HG02885 (cell line): ENCODE measurements around the gene FNIP1.
"Not testable (repeated sequence)": the region's sequence is repeated elsewhere in the genome, so short reads cannot be mapped to it uniquely, and the experiment has no call there.

ENCODE experiments used
- ATAC-seq: cut with Tn5 transposase; IDR thresholded peaks from one replicate; pipeline ENCODE4 v1.9.1; 2021; ENCODE audit warnings: mild to moderate bottlenecking; ENCODE audit not compliant: unreplicated experiment, poor library complexity

The FNIP1 gene

DNA sequence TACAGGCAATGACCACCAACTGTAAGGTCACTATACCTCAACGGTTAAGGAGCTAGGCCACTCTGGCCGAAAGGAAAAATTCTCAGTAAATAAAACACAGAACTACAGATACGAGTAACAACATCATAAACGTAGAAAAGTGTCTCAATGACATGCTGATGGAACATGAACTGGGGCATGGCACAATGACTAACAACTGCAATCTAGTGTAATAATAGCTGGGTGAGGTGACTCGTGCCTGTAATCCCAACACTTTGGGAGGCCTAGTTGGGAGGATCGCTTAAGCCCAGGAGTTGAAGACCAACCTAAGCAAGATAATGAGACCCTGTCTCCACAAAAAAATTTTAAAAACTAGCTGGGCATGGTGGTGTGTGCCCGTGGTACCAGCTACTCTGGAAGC is 152.0 kb downstream of the FNIP1 start:
- ATAC-seq: no peak

DNA sequence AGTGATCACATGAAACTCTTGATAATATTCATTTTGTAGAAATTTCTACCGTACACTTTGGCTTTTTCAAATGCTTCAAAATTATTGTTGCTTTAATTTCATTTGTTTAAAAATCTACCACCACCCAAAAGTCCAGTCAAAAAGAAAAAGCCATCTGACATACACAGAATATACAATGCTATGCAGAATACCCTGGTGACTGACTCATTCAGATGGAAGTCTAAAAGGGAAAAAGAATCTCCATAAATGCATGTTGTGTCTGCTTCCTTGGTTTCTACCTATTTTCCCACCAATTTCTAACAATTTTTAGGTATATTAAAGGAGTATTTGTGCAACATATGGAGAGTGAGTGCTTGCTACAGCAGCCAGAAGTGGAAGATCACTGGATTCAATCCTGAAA is 152.4 kb downstream of the FNIP1 start:
- ATAC-seq: no peak

DNA sequence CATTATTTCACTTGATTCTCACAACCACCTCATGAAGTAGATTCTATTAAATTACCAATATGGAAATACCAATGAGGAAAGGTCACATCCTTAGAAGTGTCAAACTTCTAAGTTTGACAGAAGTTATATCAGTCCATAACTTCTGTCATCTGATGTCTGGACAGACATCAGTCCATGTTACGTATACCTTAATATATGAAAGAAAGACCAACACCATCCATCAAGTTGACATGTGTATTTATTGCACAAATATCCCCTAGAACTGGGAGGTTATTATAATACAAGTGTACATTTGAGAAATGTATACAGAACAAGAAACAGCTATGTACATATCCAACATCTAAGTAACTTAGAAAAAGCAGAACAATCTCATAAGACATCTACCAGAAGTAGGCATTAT is 155.3 kb downstream of the FNIP1 start:
- no peak for ATAC-seq

DNA sequence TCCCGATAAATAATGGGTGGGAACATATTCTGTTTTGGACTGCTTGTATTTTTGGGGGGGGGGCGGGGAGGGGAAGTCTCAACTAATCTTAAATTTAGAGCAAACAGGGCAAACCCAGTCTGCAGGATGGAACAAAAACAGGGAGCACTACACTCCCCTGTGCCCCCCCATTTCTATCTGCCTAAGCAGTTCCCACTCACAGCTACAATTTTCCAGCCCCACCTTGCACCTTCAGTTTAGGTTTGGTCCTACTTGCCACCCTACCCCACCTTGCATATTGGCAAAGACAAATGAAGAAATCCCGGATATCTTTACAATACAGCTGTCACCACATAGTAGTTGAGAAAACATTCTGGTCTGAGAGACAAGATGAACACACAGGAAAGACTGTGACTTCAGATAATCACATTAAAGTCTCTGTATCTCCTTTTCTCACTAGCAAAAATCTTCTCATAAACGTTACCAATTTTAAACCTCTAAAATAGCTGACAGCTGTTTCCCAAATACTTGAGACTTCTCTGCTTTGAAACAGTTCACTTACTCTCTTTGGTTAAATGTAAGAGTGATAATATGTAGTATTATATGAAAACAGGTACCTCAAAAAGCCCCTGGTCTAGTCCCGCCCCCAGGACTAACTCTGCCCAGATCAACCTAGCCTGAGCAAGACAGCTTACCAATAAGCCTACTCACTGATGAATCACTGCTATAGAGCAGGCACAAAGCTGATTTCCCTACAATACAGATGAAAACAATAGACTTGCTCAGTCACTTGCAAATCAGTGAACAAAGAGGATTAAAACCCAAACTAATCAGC is 156.6 kb downstream of the FNIP1 start:
- ATAC-seq: peak; percentile 67

DNA sequence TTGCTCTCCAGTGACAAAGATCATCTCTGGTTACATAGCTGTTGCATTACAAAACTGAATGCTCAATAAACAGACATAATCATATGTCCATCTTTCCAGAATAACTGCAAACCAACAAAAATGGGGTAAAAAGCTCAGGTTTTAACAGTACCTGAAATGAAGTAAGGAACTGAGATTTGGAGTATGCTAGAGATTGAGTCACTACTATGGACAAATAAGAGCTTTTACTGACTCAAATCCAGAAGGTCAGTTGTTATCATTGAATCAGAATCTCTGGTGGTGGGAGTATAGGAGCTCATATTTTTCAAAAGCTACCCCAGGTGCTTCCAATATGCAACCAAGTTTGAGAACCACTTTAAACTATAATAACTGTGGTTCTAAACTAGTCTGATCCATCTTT is 157.7 kb downstream of the FNIP1 start:
- no peak for ATAC-seq

DNA sequence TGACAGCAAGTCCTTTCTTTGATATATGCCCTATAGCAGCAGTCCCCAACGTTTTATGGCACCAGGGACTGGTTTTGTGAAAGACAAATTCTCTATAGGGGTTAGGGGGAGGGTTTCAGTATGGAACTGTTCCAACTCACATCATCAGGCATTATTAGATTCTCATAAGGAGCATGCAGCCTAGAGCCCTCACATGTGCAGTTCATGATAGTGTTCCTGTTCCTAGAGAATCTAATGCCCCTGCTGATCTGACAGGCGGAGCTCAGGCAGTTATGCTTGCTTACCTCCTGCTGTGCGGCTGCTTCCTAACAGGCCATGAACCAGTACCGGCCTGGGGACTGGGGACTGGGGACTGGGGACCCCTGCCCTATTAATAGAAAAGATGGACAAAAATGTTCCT is 159.1 kb downstream of the FNIP1 start:
- no peak for ATAC-seq

DNA sequence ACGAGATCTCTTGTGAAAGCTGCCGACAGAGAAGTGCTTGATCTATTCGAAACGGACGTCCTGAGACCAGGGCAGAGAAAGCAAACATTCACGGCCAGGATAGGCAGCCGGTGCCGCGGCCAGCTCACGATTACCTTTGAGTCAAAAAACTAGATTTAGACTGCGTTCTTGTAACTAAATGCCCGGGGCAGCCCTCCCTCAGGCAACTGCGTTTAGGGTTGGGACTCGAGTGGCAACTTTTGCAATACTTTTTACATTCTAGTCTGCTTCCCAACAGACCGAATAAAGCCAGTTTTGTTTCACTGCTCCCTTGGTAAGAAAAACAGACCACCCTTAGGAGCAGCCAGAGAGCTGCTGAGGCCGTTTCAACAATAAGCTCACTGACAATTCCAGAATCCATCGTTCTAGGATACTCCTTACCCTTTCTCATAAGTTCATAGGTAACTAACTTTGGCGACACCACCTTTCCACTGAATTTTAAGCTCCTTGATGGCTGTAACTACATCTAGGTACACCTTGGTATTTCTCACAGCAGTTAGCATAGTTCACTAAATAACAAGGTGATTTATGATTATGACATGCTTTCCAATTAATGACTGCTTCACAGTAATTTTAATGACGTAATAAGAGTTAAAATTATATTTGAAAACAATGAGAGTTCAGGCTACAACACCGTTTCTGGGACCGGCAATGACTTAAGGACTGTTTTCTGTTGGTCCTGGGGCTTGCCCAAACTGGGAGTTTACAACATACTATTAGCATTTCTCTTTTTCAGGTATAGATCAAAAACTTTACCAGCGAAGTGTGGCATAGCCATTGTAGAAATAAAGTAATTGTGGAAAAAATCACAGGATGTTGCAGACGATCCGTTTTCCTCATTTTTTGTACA is 160.9 kb downstream of the FNIP1 start:
- ATAC-seq: no peak

DNA sequence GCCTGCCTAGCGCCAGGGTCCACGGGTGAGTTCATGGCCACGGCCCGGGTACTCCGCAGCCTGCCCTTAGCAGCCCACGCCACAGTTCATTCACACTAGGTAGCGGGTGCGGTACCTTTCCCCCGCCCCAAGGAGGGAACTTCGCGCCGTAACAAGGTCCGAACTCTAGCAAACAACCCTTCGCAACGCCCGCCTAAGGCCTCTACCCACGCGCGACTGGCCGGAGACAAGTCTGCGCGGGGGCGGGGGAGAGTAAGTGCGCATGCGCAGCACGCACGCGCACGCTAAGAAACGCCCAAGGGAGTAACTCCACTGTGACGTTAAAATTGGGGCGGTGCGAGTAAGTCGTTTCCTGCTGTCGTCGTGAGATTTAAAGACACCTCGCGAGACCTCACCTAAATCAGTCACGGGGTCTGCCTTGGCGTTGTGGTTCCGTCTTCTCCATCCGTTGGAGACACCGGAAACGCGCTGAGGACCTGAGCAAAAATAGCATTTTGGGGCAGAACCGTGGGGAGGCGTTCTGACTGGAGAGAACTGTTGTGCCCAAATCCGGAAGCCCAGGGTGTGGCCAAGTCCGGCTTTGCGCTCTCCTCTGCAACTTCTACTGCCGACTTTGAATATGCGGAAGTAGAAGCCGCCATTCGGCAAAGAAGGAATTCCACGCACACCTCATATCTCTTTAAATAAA is 161.7 kb downstream of the FNIP1 start, which contains the start of gene RAPGEF6:
Gene RAPGEF6 (minus strand): TSS at position 234 of the 688 bp plus-strand sequence. CDS start 199 bp downstream, at position 35.
- ATAC-seq: peak; percentile 88

DNA sequence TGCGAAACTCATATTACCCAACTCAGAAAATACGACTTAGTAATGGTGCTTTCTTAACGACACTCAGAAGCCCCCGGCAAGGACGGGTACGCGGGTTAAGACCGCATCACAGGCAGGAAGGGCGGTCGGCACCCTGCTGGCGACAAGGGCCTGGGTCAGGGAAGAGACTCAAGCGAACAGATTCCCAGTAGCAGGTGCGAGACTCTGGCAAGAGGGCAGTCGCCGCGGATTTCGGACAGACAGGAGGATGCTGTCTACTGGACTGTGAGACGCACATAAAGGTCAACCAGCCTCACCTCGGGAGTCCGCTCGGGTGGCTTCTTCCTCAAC is 162.2 kb downstream of the FNIP1 start:
- peak; percentile 18 for ATAC-seq

DNA sequence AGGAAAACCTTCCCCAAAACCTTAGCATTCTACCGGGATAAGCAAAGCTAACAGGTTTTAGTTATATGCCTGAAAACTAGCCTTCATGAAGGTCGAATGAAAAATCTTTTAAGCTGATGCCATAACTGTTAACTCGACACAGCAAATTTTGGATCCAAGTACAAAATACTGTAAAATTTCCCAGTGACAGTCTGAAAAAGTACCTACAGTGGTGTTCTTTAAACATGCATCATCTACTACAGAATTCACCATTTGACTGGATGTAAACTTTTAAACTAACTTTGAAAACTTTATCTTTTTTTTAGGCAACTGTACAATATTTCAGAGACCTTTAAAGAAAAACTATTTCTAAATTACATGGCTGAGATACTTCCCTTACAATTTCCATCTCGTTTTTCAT is 162.6 kb downstream of the FNIP1 start:
- ATAC-seq: no peak

DNA sequence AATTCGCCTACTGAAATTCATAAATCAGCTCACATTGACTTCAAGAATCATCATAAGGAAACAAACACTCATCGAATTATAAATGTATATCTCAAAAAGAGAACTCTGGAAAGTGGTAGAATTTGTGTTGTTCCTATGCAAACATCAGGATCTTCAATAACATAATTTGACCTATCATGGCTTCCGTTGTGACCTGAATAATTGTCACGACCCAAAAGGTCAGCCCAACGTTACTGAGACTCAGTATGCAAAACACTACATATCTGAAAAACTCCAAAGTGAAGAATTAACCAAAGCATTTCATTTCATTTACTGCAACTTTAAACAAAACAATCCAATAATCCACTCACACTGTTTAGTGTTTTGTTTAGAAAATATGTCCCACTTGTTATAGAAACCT is 163.0 kb downstream of the FNIP1 start:
- no peak for ATAC-seq

DNA sequence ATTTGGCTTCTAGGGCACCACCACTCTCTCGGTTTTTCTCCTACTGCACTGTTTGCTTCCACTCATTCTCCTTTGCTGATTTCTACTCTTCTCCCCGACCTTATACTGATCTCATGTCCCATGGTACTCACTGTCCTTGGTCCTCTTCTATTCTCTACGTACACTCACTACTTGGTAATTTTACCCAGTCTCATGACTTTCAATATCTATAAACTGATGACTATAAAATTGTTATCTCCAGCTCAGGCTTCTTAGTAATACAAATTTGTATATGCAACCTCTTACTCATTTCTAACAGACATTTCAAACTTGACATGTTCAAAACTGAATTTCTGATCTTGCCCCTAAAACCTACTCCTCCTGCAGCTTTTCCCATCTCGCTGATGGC is 165.9 kb downstream of the FNIP1 start:
- no peak for ATAC-seq

DNA sequence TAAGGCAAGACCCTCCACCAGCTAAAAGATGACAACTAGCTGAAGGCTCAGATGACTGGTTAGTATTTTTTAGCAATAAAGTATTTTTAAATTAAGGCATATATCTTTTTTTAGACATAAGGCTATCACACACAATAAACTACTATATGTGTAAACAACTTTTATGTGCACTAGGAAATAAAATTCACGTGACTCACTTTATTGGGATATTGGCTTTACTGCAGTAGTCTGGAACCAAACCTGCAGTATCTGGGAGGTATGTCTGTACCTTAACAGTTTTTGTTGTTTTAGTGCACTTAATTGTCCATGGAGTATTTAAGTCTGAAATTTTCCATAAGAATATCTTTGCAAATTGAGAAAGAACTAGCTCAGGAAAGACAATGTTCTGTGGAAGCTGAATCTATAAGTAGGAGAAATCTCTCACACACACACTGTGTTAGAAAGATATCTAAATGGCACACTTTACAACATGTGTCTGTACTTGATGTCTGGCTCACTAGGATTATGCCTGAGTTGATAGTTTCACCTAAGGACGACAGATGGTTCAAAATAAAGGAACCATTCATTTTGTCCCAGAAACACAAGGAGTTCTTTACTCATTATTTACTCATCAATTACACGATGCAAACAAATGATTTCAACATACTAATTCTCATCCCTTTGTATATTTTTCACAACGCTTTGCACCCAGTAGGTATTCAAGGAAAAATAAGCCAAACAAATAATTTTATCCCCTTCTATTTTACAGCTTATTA is 166.4 kb downstream of the FNIP1 start:
- no peak for ATAC-seq

DNA sequence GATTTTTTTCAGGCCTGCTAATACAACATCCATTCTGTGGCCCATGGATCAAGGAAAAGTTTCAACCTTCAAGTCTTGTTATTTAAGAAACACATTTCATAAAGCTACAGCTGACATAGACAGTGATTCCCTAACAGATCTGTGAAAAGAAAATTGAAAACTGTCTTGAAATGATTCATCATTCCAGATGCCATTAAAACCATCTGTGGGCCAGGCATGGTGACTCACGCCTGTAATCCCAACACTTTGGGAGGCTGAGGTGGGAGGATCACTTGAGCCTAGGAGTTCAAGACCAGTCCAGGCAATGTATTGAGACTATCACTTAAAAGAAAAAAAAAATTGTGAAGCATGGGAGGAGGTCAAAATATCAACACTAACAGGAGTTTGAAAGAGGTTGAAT is 167.8 kb downstream of the FNIP1 start:
- no peak for ATAC-seq

DNA sequence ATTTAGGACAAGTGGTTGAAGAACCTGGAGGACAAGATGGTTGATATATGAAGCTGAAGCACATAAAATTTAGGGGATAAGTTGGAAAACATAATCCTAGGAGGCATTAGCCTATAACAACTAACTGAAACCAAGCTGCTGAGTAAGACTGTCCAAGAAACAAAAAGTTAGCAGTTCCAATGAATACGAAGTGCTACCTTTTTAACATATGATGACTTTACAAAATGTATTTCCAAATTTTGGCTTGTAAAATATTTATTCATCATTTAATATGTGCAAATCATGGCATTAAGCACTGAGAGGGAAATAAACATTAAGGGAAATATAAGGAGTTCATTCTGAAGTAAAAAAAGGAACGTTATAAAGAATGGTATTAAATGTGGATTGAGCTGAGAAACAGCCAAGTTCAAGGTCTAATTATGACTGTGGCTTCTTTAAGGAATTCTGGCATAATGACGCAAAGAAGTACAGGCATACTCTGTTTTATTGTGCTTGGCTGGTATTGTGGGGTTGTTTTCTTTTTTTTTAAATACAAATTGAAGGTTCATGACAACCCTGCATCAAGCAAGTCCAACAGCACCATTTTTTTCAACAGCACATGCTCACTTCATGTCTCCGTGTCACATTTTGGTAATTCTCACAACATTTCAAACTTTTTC is 169.5 kb downstream of the FNIP1 start:
- ATAC-seq: no peak

DNA sequence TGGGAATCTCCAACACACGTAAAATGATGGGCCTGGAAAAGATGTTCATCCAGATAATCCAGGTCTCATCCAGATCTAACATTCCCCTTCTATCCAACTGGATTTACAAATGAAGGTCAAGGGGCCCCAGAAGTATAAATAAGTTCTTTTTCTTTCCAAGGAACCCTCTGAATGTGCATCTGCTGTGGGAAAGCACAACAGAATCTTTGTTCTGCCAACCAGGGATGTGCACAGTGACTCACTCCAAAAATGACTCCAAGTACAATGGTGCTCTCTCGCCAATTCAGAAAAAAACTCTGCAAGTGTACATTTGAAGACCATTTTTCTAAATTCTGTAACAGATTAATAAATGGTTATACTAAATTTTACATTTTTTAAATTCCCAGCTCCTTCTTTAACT is 174.2 kb downstream of the FNIP1 start:
- ATAC-seq: no peak

DNA sequence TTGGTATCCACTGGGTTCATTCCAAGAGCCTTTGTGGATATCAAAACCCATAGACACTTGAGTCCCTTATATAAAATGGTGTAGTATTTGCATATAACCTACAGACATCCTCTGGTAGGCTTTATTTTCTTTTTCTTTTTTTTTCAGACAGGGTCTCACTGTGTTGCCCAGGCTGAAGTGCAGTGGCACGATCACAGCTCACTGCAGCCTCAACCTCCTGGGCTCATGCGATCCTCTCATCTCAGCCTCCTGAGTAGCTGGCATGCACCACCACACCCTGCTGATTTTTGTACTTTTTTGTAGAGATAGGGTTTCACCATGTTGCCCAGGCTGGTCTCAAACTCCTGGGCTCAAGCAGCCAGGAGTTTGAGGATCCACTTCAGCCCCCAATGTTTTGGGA is 175.7 kb downstream of the FNIP1 start:
- ATAC-seq: not testable (repeated sequence)

DNA sequence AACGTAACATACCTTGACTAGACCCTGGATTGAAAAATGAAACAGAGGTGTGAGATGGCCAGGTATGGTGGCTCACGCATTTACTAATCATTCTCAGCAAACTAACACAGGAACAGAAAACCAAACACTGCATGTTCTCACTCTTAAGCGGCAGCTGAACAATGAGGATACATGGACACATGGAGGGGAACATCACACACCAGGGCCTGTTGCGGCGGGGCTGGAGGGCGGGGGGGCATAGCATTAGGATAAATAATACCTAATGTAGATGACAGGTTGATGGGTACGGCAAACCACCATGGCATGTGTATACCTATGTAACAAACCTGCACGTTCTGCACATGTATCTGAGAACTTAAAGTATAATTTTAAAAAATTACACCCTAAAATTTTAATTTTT is 177.7 kb downstream of the FNIP1 start:
- ATAC-seq: no peak

DNA sequence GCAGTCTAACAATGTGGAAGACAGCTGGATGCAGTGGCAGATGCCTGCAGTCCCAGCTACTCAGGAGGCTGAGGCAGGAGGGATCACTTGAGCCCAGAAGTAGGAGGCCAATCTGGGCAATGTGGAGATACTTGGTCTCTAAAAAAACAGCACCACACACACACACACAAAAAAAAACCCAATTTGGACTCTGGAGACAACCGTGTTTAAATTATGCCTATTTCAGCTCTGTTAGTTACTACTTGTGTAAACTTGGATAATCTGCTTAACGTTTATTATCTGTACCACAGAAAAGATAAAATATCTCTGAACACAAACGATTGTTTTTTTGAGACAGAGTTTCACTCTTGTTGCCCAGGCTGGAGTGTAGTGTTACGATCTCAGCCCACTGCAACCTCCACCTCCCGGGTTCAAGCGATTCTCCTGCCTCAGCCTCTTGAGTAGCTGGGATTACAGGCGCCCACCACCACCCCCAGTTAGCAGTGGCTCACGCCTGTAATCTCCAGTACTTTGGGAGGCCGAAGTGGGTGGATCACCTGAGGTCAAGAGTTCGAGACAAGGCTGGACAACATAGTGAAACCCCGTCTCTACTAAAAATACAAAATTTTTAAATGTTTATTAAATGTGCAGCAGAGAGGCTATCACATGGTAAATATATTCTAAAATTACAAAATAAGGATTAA is 179.5 kb downstream of the FNIP1 start:
- no peak for ATAC-seq
